Measurements from ENCODE around the gene ZNF570. TPM values are rescaled to one million over a fixed set of nuclear protein-coding genes. Genes with fewer than 3 reads are reported as not detected.

ZNF570 gene
- total and polyA plus RNA-seq, 9 of the 15 experiments (the other 6 are each of a cell fraction or from before 2014, with no cell fraction given), result 0.09 to 0.95 (median 0.38) TPM

GRCh38 chr19:37466798-37467607 is 2.2 kb upstream of the ZNF570 start, which contains the start of gene ZNF569:
TSS of gene ZNF569 (minus strand) at chr19:37467444. CDS start at chr19:37444921, 22,523 bp downstream.
- ChIA-PET CTCF (ENCODE audit: low intra/inter-chr PET ratio) (no interaction called here), POLR2A (interaction anchor here (0.6 kb wide), 1 partner anchor 579 kb away, joined by 6 read pairs; no protein-coding TSS in a partner anchor)
- H3K4me1 ChIP-seq (replicated peaks in 1 of 2; ENCODE audit: control insufficient read depth in 2 of 2, insufficient read depth in 2 of 2, low read length in 2 of 2), result peaks cover 0 to 10% of the 10 kb centered on the region in 2 experiments; a peak in 2 of 5 replicates
- intact Hi-C loops (cut with micrococcal nuclease) (loop anchor here (1.0 kb wide), 1 partner anchor 127 kb away; the partner anchor contains the start of genes ZNF540 and ZNF571), in situ Hi-C loops (cut with MboI) (no loop called here)
- peaks cover 7% of the 10 kb centered on the region; the same call in 1 of the 3 replicates for H3K36me3 ChIP-seq (ENCODE audit: control insufficient read depth, insufficient read depth, low read length)
- H3K9ac ChIP-seq (ENCODE audit: insufficient read depth in 1 of 2, low read depth in 2 of 2, low read length in 2 of 2), result peak within 1 kb of the TSS; percentile 73 to 94
- H3K9me1 ChIP-seq (ENCODE audit: control insufficient read depth, insufficient read depth, low read length), result no peaks in the 10 kb centered on the region
- BruUV-seq (replicated peaks), result no TSS peak
- peak within 1 kb of the TSS; percentile 90 for H2AFZ ChIP-seq (ENCODE audit: low read depth, low read length)
- no peaks in the 10 kb centered on the region; the same call in 2 of the 3 replicates for H3K79me2 ChIP-seq (ENCODE audit: control insufficient read depth, insufficient read depth, low read length)
- ATAC-seq (peak; percentile 97), FAIRE-seq (peak; percentile 95), DNase-seq (ENCODE audit: extremely low read depth in 1 of 4, low spot score in 3 of 4) (peak; percentile 70 to 87 (median 72))
- H4K20me1 ChIP-seq (replicated peaks; ENCODE audit: control insufficient read depth, insufficient read depth, low read length), result no peaks in the 10 kb centered on the region
- 1% methylated on average over 46 of the region's 62 CpGs for WGBS (ENCODE audit: insufficient coverage, low coverage, missing lambda C conversion rate)
- H3K27me3 ChIP-seq (ENCODE audit: control insufficient read depth in 2 of 2, insufficient read depth in 2 of 2, low read length in 2 of 2), result no peaks in the 10 kb centered on the region
- peak within 1 kb of the TSS; percentile 82 for H3K27ac ChIP-seq (ENCODE audit: extremely low read depth, low read depth, low read length)
- H3K4me2 ChIP-seq (ENCODE audit: insufficient read depth, low read length), result peak within 1 kb of the TSS; percentile 85
- H3K4me3 ChIP-seq, result peak within 1 kb of the TSS; percentile 61
- peaks cover 3% of the 10 kb centered on the region; the same call in 1 of the 2 replicates for H3K9me3 ChIP-seq (replicated peaks; ENCODE audit: control insufficient read depth, insufficient read depth, low read depth, low read length)
- TF ChIP-seq ZNF197 (CRISPR knock-in tag; IDR thresholded peaks at IDR 0.05; ENCODE audit: low read depth) (peak; percentile 65; the same call in 1 of the 2 replicates), RBM17 (IDR thresholded peaks at IDR 0.05; ENCODE audit: borderline replicate concordance, low read depth, low read length) (no peak), ATF1 (CRISPR knock-in tag; IDR thresholded peaks at IDR 0.05) (no peak), ATF1 (tag; IDR thresholded peaks at IDR 0.05) (peak; percentile 83), RBFOX2 (IDR thresholded peaks at IDR 0.05; ENCODE audit: low read depth, low read length) (peak; percentile 91), SIN3A (IDR thresholded peaks at IDR 0.05; ENCODE audit: borderline replicate concordance in 2 of 2, control insufficient read depth in 1 of 2, low read depth in 2 of 2, low read length in 2 of 2) (0 out of 4 replicates have a peak, but pooled peaks of 1 of the 2 experiments have one; percentile 38), ZNF75A (CRISPR knock-in tag; IDR thresholded peaks at IDR 0.05) (no peak), HDAC1 (IDR thresholded peaks at IDR 0.05) (peak in 1 of 2 experiments; percentile 47; a peak in 2 of 4 replicates), SMAD3 (CRISPR knock-in tag; conservative IDR thresholded peaks at IDR 0.05) (no peak), PHF20 (IDR thresholded peaks at IDR 0.05; ENCODE audit: partially characterized antibody) (peak; percentile 15), ZBTB7A (IDR thresholded peaks at IDR 0.05; ENCODE audit: borderline replicate concordance, control insufficient read depth, low read depth, low read length) (peak; percentile 38; the same call in 1 of the 2 replicates), KLF10 (CRISPR knock-in tag; IDR thresholded peaks at IDR 0.05) (no peak), SUPT5H (IDR thresholded peaks at IDR 0.05) (peak; percentile 59; the same call in 1 of the 2 replicates), CREM (IDR thresholded peaks at IDR 0.05; ENCODE audit: low read depth) (peak; percentile 47; the same call in 1 of the 2 replicates)
- TF ChIP-seq, protein P1, sequence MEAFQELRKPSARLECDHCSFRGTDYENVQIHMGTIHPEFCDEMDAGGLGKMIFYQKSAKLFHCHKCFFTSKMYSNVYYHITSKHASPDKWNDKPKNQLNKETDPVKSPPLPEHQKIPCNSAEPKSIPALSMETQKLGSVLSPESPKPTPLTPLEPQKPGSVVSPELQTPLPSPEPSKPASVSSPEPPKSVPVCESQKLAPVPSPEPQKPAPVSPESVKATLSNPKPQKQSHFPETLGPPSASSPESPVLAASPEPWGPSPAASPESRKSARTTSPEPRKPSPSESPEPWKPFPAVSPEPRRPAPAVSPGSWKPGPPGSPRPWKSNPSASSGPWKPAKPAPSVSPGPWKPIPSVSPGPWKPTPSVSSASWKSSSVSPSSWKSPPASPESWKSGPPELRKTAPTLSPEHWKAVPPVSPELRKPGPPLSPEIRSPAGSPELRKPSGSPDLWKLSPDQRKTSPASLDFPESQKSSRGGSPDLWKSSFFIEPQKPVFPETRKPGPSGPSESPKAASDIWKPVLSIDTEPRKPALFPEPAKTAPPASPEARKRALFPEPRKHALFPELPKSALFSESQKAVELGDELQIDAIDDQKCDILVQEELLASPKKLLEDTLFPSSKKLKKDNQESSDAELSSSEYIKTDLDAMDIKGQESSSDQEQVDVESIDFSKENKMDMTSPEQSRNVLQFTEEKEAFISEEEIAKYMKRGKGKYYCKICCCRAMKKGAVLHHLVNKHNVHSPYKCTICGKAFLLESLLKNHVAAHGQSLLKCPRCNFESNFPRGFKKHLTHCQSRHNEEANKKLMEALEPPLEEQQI (IDR thresholded peaks at IDR 0.05), result peak; percentile 45; the same call in 1 of the 2 replicates
- TF ChIP-seq, protein P2, sequence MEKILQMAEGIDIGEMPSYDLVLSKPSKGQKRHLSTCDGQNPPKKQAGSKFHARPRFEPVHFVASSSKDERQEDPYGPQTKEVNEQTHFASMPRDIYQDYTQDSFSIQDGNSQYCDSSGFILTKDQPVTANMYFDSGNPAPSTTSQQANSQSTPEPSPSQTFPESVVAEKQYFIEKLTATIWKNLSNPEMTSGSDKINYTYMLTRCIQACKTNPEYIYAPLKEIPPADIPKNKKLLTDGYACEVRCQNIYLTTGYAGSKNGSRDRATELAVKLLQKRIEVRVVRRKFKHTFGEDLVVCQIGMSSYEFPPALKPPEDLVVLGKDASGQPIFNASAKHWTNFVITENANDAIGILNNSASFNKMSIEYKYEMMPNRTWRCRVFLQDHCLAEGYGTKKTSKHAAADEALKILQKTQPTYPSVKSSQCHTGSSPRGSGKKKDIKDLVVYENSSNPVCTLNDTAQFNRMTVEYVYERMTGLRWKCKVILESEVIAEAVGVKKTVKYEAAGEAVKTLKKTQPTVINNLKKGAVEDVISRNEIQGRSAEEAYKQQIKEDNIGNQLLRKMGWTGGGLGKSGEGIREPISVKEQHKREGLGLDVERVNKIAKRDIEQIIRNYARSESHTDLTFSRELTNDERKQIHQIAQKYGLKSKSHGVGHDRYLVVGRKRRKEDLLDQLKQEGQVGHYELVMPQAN (IDR thresholded peaks at IDR 0.05; ENCODE audit: borderline replicate concordance), result peak; percentile 41; the same call in 1 of the 2 replicates
